Measurements from ENCODE around the gene CAMK1D.

GRCh38 chr10:12346707-12347106 lies 2.6 kb upstream of the CAMK1D start:
- TF ChIP-seq CTCF (IDR thresholded peaks at IDR 0.05; ENCODE audit: low read length) (no peak), EZH2 (IDR thresholded peaks at IDR 0.05; ENCODE audit: borderline replicate concordance, low read length) (no peak)
